G401 (cell line): ENCODE data around the gene NDUFB11. TPM values are rescaled to one million over a fixed set of nuclear protein-coding genes. Genes with fewer than 3 reads are reported as not detected.

ENCODE experiments used
- DNase-seq: peaks from one replicate; pipeline ENCODE4 v3.0.0-alpha.2; 2015; ENCODE audit warnings: low spot score
- in situ Hi-C: cut with HindIII; loops from 2 replicates; pipeline ENCODE4 v1.10.0; 2016; ENCODE audit warnings: low sequenced_read_pairs, mixed read lengths
- total RNA-seq: library from RNA; depleted of rRNA; stranded (reverse); fragments of >200 nt; shearing (Covaris generic); gene quantifications from 2 replicates; pipeline ENCODE4 v1.2.3, GENCODE V29; 2014; rRNA removed

The NDUFB11 gene
- 87.1 and 115 TPM in 2 replicates for total RNA-seq

- peak; percentile 94 for DNase-seq
- in situ Hi-C loops = no loop called here
These were observed at the start of gene NDUFB11, which contains the start of gene RBM10 for GRCh38 chrX:47144626-47145394. TSS of gene NDUFB11 (minus strand) at chrX:47144702. CDS start at chrX:47144679, 23 bp downstream. TSS of gene RBM10 (plus strand) at chrX:47145221. CDS start at chrX:47147482, 2,261 bp downstream.

- peak; percentile 94 for DNase-seq
- in situ Hi-C loops = no loop called here
These were observed 49.1 kb upstream of the NDUFB11 start, which contains the start of gene UBA1 for GRCh38 chrX:47193475-47194193. TSS of gene UBA1 (plus strand) at chrX:47193829. CDS start at chrX:47198803, 4,974 bp downstream.

GRCh38 chrX:47191806-47192401, 47.4 kb upstream of the NDUFB11 start:
- no peak for DNase-seq
- in situ Hi-C loops = no loop called here

GRCh38 chrX:47191331-47191730, 46.8 kb upstream of the NDUFB11 start:
- in situ Hi-C loops = no loop called here
- peak; percentile 15 for DNase-seq

- in situ Hi-C loops = no loop called here
These were observed 46.2 kb upstream of the NDUFB11 start for GRCh38 chrX:47190445-47191269.

GRCh38 chrX:47189906-47190305, 45.4 kb upstream of the NDUFB11 start:
- in situ Hi-C loops = no loop called here

More at GRCh38 chrX:47190445-47191269, 46.2 kb upstream of the NDUFB11 start:
- DNase-seq = peak; percentile 93

GRCh38 chrX:47187106-47187677, 42.7 kb upstream of the NDUFB11 start:
- DNase-seq = peak; percentile 30
- in situ Hi-C loops = no loop called here

More at GRCh38 chrX:47189906-47190305, 45.4 kb upstream of the NDUFB11 start:
- DNase-seq = no peak

- in situ Hi-C loops = no loop called here
- DNase-seq = no peak
These were observed 41.7 kb upstream of the NDUFB11 start for GRCh38 chrX:47186096-47186740.

GRCh38 chrX:47185241-47185640, 40.7 kb upstream of the NDUFB11 start:
- no peak for DNase-seq
- in situ Hi-C loops = no loop called here

GRCh38 chrX:47184486-47184885, 40.0 kb upstream of the NDUFB11 start:
- no peak for DNase-seq
- in situ Hi-C loops = no loop called here

GRCh38 chrX:47182106-47182700, 37.7 kb upstream of the NDUFB11 start:
- in situ Hi-C loops = no loop called here
- DNase-seq = no peak

GRCh38 chrX:47181301-47181700, 36.8 kb upstream of the NDUFB11 start:
- DNase-seq = no peak
- in situ Hi-C loops = no loop called here

GRCh38 chrX:47180346-47180745, 35.8 kb upstream of the NDUFB11 start:
- no peak for DNase-seq
- in situ Hi-C loops = no loop called here

- in situ Hi-C loops = no loop called here
- no peak for DNase-seq
These were observed 35.4 kb upstream of the NDUFB11 start for GRCh38 chrX:47179928-47180255.

- in situ Hi-C loops = no loop called here
- peak; percentile 26 for DNase-seq
These were observed 34.9 kb upstream of the NDUFB11 start for GRCh38 chrX:47179221-47179927.

- DNase-seq = no peak
- in situ Hi-C loops = no loop called here
These were observed 33.8 kb upstream of the NDUFB11 start for GRCh38 chrX:47178337-47178736.

- in situ Hi-C loops = no loop called here
- DNase-seq = no peak
These were observed 32.6 kb upstream of the NDUFB11 start for GRCh38 chrX:47177079-47177478.
